HFF-Myc (cell line): Measurements from ENCODE around the gene ZXDA.
"Not testable (repeated sequence)": the region's sequence is repeated elsewhere in the genome, so short reads cannot be mapped to it uniquely, and the experiment has no call there.

ENCODE experiments used
- DNase-seq: peaks from one replicate; pipeline ENCODE4 v3.0.0-alpha.2; 2011; ENCODE audit warnings: low read depth; ENCODE audit errors: extremely low read depth
- H3K4me3 ChIP-seq: replicated peaks from 2 replicates; pipeline ENCODE4 v1.5.1; 2011; ENCODE audit warnings: low read depth, mild to moderate bottlenecking, control low read depth, low read length
- TF ChIP-seq, protein P1 (sequence below): IDR thresholded peaks from 2 replicates; pipeline ENCODE4 v1.5.1; 2012; ENCODE audit warnings: mild to moderate bottlenecking, low read depth, low read length, control low read depth; ENCODE audit errors: missing control alignments

ZXDA gene, protein sequence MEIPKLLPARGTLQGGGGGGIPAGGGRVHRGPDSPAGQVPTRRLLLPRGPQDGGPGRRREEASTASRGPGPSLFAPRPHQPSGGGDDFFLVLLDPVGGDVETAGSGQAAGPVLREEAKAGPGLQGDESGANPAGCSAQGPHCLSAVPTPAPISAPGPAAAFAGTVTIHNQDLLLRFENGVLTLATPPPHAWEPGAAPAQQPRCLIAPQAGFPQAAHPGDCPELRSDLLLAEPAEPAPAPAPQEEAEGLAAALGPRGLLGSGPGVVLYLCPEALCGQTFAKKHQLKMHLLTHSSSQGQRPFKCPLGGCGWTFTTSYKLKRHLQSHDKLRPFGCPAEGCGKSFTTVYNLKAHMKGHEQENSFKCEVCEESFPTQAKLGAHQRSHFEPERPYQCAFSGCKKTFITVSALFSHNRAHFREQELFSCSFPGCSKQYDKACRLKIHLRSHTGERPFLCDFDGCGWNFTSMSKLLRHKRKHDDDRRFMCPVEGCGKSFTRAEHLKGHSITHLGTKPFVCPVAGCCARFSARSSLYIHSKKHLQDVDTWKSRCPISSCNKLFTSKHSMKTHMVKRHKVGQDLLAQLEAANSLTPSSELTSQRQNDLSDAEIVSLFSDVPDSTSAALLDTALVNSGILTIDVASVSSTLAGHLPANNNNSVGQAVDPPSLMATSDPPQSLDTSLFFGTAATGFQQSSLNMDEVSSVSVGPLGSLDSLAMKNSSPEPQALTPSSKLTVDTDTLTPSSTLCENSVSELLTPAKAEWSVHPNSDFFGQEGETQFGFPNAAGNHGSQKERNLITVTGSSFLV

DNA sequence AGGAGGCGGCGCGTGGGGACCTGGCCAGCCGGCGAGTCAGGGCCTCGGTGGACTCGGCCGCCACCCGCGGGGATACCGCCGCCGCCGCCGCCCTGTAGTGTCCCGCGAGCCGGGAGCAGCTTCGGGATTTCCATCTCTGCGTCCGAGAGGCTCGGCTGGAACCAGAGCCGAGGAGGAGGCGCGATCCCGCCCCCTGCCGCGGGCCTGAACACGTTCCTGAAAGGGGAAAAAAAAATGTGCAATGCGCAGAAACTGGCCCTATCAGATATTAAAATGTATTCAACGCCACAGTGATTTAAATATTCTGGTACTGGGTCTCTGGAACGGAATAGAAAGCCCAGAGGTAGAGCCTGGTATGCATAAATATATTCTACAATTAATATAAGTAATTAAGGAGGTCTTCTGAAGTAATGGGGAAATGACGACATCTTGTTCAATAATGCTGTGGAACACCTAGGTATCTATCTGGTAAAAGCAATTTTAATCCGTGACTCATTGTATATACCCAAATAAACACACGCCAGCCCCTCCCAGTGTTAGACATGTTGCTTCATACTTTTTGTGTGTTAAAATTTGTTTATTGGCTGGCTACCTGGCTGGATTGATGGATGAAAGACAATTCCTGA is at the start of gene ZXDA:
ZXDA (minus strand) TSS at position 172 of the 626 bp plus-strand sequence; CDS start at position 134, 38 bp downstream.
- not testable (repeated sequence) for DNase-seq
- H3K4me3 ChIP-seq: peak within 1 kb of the TSS; percentile 43

DNA sequence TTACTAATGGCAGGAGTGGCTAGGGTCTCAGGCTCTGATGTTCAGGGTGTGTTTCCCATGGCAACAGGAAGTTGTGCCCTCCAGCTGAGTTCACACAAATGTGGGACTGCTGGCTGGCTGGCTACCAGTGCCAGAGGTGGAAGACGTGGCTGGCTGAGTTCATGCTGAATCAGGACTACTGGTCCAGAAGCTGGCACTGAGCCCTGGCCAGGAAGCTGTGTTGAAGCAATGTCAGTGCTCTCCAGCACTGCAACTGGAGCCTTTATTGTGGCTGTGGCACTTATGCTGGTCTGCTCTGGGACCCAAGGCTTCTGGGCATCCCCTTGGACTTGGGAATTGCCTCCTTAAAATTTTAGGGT is 42.0 kb upstream of the ZXDA start:
- TF ChIP-seq, protein P1, sequence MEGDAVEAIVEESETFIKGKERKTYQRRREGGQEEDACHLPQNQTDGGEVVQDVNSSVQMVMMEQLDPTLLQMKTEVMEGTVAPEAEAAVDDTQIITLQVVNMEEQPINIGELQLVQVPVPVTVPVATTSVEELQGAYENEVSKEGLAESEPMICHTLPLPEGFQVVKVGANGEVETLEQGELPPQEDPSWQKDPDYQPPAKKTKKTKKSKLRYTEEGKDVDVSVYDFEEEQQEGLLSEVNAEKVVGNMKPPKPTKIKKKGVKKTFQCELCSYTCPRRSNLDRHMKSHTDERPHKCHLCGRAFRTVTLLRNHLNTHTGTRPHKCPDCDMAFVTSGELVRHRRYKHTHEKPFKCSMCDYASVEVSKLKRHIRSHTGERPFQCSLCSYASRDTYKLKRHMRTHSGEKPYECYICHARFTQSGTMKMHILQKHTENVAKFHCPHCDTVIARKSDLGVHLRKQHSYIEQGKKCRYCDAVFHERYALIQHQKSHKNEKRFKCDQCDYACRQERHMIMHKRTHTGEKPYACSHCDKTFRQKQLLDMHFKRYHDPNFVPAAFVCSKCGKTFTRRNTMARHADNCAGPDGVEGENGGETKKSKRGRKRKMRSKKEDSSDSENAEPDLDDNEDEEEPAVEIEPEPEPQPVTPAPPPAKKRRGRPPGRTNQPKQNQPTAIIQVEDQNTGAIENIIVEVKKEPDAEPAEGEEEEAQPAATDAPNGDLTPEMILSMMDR: no peak
- H3K4me3 ChIP-seq: no peak overlapping the region
- DNase-seq: no peak

DNA sequence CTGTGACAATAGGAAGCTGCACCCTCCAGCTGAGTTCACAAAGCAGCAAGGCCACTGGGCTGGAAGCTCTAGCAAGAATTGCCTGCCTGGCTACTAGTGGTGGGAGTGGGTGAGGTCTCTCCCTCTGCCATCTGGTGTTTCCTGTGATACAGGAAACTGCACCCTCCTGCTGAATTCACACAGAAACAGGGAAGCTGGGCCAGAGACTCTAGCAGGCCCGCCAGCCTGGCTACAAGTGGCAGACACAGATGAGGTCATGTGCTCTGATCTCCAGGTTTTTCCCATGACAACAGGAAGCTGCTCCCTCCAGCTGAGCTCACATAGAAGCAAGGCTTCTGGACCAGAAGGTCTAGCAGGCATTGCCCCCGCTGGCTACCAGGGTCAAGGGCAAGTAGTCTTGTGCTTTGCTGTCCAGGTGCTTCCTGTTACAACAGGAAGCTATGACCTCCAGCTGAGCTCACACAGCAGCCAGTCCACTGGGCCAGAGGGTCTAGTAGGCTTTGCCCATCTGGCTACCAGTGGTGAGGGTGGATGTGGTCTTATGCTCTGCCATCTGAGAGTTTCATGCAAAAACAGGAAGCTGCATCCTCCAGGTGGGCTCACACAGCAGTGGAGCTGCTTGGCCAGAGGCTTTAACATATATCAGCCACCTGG is 41.5 kb upstream of the ZXDA start:
- TF ChIP-seq, protein P1: no peak
- no peak overlapping the region for H3K4me3 ChIP-seq
- no peak for DNase-seq

DNA sequence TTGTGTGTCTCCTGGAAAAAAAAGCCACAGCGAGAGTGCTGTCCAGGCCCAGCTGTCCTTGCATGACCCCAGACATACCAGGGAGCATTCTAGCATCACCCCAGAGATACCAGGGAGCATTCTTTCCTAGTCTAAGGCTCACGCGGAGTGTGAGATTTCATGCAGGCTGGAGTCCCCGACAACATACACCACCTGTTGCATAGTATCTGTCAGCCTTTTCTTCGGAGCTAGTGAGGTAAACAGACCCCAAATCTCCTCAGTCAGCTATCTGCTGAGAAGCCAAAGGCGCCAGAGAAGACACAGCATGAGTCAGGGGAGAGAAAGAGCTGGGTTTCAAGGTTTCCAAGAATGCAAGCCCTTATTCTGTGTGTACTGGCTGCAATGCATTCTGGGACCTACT is 23.1 kb upstream of the ZXDA start:
- no peak overlapping the region for H3K4me3 ChIP-seq
- TF ChIP-seq, protein P1: no peak
- no peak for DNase-seq

DNA sequence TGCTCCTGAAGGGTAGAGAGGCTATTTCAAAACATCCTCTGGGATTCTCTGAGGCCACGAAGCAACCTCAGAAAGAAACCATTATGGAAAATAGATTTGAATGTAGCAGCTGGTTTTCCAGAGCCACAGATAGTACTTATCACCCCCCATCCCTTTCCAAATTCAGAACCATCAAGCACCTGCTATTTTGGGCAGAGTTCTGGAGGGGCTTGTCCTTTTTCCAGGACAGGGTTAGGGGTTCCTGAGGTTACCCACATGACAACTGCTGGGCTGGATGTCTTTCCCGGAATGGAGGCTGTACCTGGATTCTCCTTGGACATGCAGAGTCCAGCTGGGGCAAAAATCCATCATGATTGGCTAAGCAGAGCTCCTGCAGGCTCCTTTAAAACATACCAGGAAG is 22.0 kb upstream of the ZXDA start:
- DNase-seq: no peak
- no peak overlapping the region for H3K4me3 ChIP-seq
- TF ChIP-seq, protein P1: no peak

DNA sequence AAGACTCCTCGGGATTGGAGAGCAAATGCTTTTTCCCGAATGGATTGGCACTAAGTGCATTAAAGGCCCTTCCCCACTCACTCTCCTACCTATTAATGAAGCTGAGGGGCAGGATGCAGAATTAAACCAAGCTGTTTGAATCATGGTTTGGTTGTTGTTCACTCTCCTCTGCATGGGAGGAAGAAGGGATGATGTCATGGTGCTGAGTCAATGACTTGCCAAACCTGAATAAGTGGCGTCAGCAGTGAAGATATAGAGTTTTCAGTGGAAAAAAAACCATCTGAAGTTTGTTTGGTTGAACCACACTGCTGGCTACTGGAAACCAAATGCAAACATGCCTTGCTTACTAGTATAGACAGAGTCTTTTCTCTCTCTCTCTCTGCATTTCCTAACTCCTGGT is 19.8 kb upstream of the ZXDA start:
- TF ChIP-seq, protein P1: no peak
- no peak for DNase-seq
- H3K4me3 ChIP-seq: no peak overlapping the region
